H1 (cell line): ENCODE measurements around the gene TEX101. TPM values are rescaled to one million over a fixed set of nuclear protein-coding genes. Genes with fewer than 3 reads are reported as not detected.

Source experiments
- polyA plus RNA-seq, 7 experiments: library from polyadenylated mRNA; depleted of rRNA in 3 of 7; stranded (reverse) in 5 of 7; unstranded in 2 of 7; fragments of >200 nt in 5 of 7; fragments of 200-250 nt in 2 of 7; gene quantifications; 1 replicate in 5 of 7; 2 replicates in 1 of 7; 4 replicates in 1 of 7; pipeline versions ENCODE4 v1.2.1 to v1.2.3, GENCODE V29; 2011 to 2013; ENCODE audit warnings: missing spikeins in 2 of 7, mixed read lengths in 2 of 7
- total RNA-seq: library from RNA; stranded (reverse); fragmentation: NEBNext Ultra II Directional; extraction: Animal tissue kit (Norgen Biotek cat#: 25700); gene quantifications from 2 replicates; pipeline ENCODE4 v1.2.1, GENCODE V29; 2021

The TEX101 gene
- total and polyA plus RNA-seq, 2 of the 8 experiments (the other 6 are each of a cell fraction or from before 2014, with no cell fraction given), result 0.12 TPM; not detected in 1

Other genes with a start within 250 kb of the TEX101 start
- not detected in 2 replicates for gene PSG5, start 228.4 kb upstream of the TEX101 start, total RNA-seq
- gene PSG5, start 228.4 kb upstream of the TEX101 start, polyA plus RNA-seq (2011; rRNA removed), result not detected in 2 replicates
- not detected in 2 replicates for gene PSG4, start 209.3 kb upstream of the TEX101 start, total RNA-seq
- gene PSG4, start 209.3 kb upstream of the TEX101 start, polyA plus RNA-seq (2011; rRNA removed), result not detected in 2 replicates
- not detected in 2 replicates for gene PSG9, start 145.4 kb upstream of the TEX101 start, total RNA-seq
- gene PSG9, start 145.4 kb upstream of the TEX101 start, polyA plus RNA-seq (2011; rRNA removed), result not detected in 2 replicates
- 3.4 and 4.2 TPM in 2 replicates for gene CD177, start 61.2 kb upstream of the TEX101 start, total RNA-seq
- 10.0 and 10.5 TPM in 2 replicates for gene CD177, start 61.2 kb upstream of the TEX101 start, polyA plus RNA-seq (2011; rRNA removed)
- 4.0 and 4.1 TPM in 2 replicates for gene LYPD3, start 50.7 kb downstream of the TEX101 start, total RNA-seq
- 16.4 and 18.4 TPM in 2 replicates for gene LYPD3, start 50.7 kb downstream of the TEX101 start, polyA plus RNA-seq (2011; rRNA removed)
- gene PHLDB3, start 89.9 kb downstream of the TEX101 start, total RNA-seq, result 7.5 and 8.5 TPM in 2 replicates
- 4.0 and 6.5 TPM in 2 replicates for gene PHLDB3, start 89.9 kb downstream of the TEX101 start, polyA plus RNA-seq (2011; rRNA removed)
- 18.6 and 19.9 TPM in 2 replicates for gene ETHE1, start 112.3 kb downstream of the TEX101 start, total RNA-seq
- 92.7 and 96.0 TPM in 2 replicates for gene ETHE1, start 112.3 kb downstream of the TEX101 start, polyA plus RNA-seq (2011; rRNA removed)
- gene ZNF575, start 118.3 kb downstream of the TEX101 start, total RNA-seq, result not detected in 2 replicates
- gene ZNF575, start 118.3 kb downstream of the TEX101 start, polyA plus RNA-seq (2011; rRNA removed), result 0.05 and 0.16 TPM in 2 replicates
- gene XRCC1, start 160.6 kb downstream of the TEX101 start, total RNA-seq, result 42.5 and 48.5 TPM in 2 replicates
- 44.4 and 57.9 TPM in 2 replicates for gene XRCC1, start 160.6 kb downstream of the TEX101 start, polyA plus RNA-seq (2011; rRNA removed)
- 7.5 and 9.2 TPM in 2 replicates for gene PINLYP, start 160.9 kb downstream of the TEX101 start, total RNA-seq
- 27.1 and 31.3 TPM in 2 replicates for gene PINLYP, start 160.9 kb downstream of the TEX101 start, polyA plus RNA-seq (2011; rRNA removed)
- 39.9 and 42.9 TPM in 2 replicates for gene IRGQ, start 181.2 kb downstream of the TEX101 start, total RNA-seq
- 10.5 and 16.0 TPM in 2 replicates for gene IRGQ, start 181.2 kb downstream of the TEX101 start, polyA plus RNA-seq (2011; rRNA removed)
- 13.6 and 14.7 TPM in 2 replicates for gene ZNF576, start 181.7 kb downstream of the TEX101 start, total RNA-seq
- gene ZNF576, start 181.7 kb downstream of the TEX101 start, polyA plus RNA-seq (2011; rRNA removed), result 32.4 and 35.9 TPM in 2 replicates
- gene SRRM5, start 197.2 kb downstream of the TEX101 start, total RNA-seq, result 0.11 and 0.25 TPM in 2 replicates
- gene SRRM5, start 197.2 kb downstream of the TEX101 start, polyA plus RNA-seq (2011; rRNA removed), result 0.06 and 0.16 TPM in 2 replicates
- 16.7 and 19.5 TPM in 2 replicates for gene ZNF428, start 204.7 kb downstream of the TEX101 start, total RNA-seq
- gene ZNF428, start 204.7 kb downstream of the TEX101 start, polyA plus RNA-seq (2011; rRNA removed), result 7.8 and 15.5 TPM in 2 replicates
- gene CADM4, start 225.0 kb downstream of the TEX101 start, total RNA-seq, result 23.1 and 25.0 TPM in 2 replicates
- gene CADM4, start 225.0 kb downstream of the TEX101 start, polyA plus RNA-seq (2011; rRNA removed), result 13.5 and 20.7 TPM in 2 replicates